Cardiac fibroblast (primary cell): Measurements from ENCODE around the gene ZFR2.

Source experiments
- DNase-seq, 2 donors: peaks; one replicate each; pipeline versions ENCODE4 v3.0.0 to v3.0.0-alpha.2; 2010; ENCODE audit warnings: low read depth in 2 of 2
- H3K4me3 ChIP-seq, 2 donors: replicated peaks in 1 of 2; 1 replicate in 1 of 2; 2 replicates in 1 of 2; pipeline ENCODE4 v1.5.1; 2011; ENCODE audit warnings: low read depth in 2 of 2, low read length in 2 of 2, mild to moderate bottlenecking in 2 of 2, moderate library complexity in 1 of 2
- TF ChIP-seq, protein P1 (sequence below): IDR thresholded peaks from one replicate; pipeline ENCODE4 v1.5.1; 2011; ENCODE audit warnings: low read depth, mild to moderate bottlenecking, low read length, inconsistent platforms

ZFR2 gene

DNA sequence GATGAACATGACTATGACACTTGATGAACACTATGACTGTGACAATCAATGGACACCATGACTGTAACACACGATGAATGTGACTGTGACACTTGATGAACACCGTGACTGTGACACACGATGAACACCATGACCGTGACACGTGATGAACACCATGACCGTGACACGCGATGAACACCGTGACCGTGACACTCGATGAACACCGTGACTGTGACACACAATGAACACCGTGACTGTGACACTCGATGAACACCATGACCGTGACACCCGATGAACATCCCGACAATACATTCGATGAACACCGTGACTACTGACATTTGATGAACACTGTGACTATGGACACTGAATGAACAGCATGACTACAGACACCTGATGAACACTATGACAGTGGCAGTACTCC lies 30.9 kb downstream of the ZFR2 start:
- DNase-seq = no peak
- H3K4me3 ChIP-seq = no peak overlapping the region
- TF ChIP-seq, protein P1, sequence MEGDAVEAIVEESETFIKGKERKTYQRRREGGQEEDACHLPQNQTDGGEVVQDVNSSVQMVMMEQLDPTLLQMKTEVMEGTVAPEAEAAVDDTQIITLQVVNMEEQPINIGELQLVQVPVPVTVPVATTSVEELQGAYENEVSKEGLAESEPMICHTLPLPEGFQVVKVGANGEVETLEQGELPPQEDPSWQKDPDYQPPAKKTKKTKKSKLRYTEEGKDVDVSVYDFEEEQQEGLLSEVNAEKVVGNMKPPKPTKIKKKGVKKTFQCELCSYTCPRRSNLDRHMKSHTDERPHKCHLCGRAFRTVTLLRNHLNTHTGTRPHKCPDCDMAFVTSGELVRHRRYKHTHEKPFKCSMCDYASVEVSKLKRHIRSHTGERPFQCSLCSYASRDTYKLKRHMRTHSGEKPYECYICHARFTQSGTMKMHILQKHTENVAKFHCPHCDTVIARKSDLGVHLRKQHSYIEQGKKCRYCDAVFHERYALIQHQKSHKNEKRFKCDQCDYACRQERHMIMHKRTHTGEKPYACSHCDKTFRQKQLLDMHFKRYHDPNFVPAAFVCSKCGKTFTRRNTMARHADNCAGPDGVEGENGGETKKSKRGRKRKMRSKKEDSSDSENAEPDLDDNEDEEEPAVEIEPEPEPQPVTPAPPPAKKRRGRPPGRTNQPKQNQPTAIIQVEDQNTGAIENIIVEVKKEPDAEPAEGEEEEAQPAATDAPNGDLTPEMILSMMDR = no peak

DNA sequence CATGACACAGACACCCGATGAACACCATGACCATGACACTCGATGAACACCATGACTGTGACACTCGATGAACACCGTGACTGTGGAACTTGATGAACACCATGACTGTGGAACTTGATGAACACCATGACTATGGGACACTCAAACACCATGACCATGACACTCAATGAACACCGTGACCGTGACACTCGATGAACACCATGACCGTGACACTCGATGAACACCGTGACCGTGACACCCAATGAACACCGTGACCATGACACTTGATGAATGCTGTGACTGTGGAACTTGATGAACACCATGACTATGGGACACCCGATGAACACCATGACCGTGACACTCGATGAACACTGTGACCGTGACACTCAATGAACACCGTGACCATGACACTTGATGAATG lies 31.5 kb downstream of the ZFR2 start:
- TF ChIP-seq, protein P1 = no peak
- no peak overlapping the region for H3K4me3 ChIP-seq

DNA sequence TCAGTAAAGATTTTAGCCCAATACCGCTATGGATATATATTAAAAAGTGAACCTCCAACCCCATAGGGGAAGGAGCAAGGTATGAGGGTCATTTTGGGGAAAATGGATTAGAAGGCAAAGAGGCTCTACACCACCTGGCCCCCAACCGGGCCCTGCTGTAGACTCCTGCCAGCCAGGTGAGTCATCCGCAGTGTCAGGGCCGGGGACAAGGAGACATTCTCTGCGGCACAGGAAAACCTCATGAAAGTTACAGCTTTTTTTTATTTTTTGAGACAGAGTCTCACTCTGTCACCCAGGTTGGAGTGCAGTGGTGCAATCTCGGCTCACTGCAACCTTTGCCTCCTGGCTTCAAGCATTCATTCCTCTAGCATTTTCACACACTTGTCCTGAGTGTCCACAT lies 32.0 kb downstream of the ZFR2 start:
- no peak for DNase-seq
- H3K4me3 ChIP-seq = no peak overlapping the region
- TF ChIP-seq, protein P1 = no peak

More for the DNA sequence above, 31.5 kb downstream of the ZFR2 start:
- DNase-seq = no peak

DNA sequence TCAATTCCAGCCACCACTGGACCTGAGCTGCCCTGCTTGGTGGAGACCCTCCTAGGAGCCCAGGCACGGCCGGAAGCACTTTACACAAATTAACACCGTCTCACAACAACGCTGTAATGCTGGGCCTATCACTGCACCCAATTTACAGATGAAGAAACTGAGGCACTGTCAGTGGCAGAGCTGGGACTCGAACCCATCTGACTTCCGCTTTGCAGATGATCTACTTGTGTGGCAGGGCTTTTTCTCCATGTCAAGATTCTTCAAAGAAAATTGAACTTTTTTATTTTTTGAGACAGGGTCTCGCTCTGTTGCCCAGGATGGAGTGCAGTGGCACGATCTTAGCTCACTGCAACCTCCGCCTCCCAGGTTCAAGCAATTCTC lies 33.8 kb downstream of the ZFR2 start:
- H3K4me3 ChIP-seq = no peak overlapping the region
- no peak for DNase-seq
- TF ChIP-seq, protein P1 = no peak

DNA sequence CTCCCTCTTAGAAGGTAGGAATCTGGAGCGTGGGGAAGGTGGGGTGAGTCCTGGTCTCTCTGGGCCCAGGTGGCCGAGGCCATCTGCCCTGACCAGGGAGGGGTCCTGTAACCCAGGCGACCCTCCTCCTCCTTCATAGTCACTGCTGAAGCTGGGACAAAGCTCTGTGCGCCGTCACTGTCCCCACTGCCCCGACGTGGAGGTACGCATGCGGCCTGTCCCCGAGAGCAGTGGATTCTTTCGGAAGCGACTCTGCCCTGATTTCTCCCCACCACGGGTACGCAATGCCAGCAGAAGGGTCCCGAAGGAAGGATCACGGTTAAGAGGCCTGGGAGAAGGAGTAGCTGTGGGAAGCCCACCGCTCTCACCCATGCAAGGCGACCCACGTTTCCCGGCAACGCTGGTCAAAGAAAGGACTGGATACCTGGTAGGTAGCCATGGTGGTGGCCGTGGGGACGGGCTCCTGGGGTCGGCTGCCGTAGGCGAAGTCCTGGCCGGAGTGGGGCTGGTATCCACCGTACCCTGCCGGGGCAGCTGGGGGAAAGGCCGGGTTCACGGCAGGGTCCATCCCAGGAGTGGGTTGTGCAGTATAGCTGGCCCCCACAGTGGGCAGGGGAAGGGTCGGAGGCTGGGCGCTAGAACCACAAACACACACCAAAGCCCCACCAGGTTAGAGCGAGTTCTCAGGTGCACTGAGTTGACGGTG lies 34.3 kb downstream of the ZFR2 start:
- no peak for DNase-seq
- H3K4me3 ChIP-seq = no peak overlapping the region
- TF ChIP-seq, protein P1 = no peak

DNA sequence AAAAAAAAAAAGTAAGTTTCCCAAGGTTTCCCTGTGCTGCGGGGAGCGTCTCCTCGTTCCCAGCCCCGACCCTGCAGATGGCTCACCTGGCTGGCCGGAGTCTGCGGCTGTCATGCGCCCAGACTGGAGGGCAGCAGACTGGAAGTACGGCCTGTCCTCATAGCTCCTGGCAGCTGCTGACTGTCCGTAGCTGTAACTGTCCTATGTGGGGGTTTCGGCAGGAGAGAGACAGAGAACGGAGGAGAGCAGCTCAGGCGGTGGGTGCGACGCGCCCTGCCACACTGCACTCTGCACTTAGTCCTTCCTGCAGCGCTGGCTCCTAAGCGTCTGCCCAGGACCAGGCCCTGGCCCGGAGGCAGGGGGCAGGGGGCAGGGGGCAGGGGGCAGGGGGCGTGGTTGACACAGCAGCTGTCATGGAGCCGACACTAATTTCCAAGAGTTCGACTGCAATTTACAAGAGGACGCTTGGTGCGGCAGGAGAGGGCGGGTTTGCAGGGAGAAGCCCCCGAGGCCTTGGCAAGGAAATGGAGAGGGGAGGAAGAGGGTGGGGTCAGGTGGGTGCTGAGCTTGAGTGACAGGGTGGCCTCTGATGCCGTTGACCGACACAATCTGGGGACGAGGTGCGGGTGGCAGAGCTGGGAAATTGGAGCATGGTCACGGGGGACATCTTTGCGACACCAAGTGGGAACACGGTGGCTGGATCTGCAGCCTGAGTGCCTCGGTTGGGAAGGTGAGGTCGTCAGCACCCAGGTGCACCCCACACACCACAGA lies 35.1 kb downstream of the ZFR2 start:
- TF ChIP-seq, protein P1 = no peak
- no peak for DNase-seq

DNA sequence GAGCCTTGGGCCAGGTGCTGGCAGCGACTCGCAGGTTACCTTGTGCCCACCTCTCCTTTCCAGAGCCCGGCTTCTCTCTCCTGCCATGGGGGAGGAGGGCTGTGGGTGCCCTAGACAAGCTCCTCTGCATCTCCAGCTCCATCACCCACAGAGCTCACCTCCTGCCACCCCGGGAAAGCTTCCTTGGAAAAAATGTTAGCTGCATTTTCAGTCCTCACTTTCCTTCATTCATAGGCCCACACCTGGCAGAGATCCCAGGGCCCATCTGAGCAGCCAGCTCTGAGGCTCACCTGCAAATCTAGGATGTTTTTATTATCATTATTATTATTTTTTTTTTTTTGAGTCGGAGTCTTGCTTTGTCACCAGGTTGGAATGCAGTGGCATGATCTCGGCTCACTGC lies 36.8 kb downstream of the ZFR2 start:
- no peak overlapping the region for H3K4me3 ChIP-seq
- TF ChIP-seq, protein P1 = no peak
- no peak for DNase-seq

More for the DNA sequence above, 35.1 kb downstream of the ZFR2 start:
- no peak overlapping the region for H3K4me3 ChIP-seq
